ENCODE measurements around the gene NR2C2.
A peak's percentile ranks its signal among the peaks of the same experiment; 100 is the strongest.

Gene NR2C2

DNA sequence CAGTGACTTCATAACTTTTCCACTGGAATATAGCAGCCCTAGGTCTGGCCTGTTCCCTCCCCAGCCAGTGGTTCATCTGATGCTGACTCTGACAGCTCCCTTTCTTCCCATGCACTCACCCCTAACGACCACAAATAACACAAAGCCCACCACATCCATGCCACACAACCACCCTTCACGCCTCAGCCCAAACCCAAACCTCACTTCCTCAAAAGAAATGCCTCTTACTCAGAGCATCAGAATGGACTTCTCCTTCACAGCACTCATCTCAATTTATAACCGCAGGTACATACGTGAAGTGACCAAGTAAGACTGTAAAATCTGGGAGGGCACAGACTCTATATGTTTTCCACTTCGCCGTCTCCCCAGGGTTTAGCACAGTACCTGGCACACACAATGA lies 150.5 kb downstream of the NR2C2 start:
- no peaks in the 10 kb centered on the region for H3K27me3 ChIP-seq (replicated peaks; ENCODE audit: control insufficient read depth, insufficient read depth, low read length)
- no peaks in the 10 kb centered on the region for H3K9me3 ChIP-seq (ENCODE audit: control insufficient read depth, low read length)
- peak overlapping the region; percentile 90 for H3K9ac ChIP-seq (ENCODE audit: low read length)
- DNase-seq (ENCODE audit: low read depth), result peak; percentile 20
- peak overlapping the region; percentile 84 for H3K4me3 ChIP-seq (ENCODE audit: low read length)
- H3K36me3 ChIP-seq (ENCODE audit: control insufficient read depth, insufficient read depth, low read length, severe bottlenecking), result peaks cover 19% of the 10 kb centered on the region
- peaks cover 31% of the 10 kb centered on the region for H3K4me1 ChIP-seq (ENCODE audit: control insufficient read depth, insufficient read depth, low read length)

Measured in adipocyte (in vitro differentiated cells).